ENCODE measurements around the gene ENOX1.

Gene ENOX1

GRCh38 chr13:43343645-43344044 lies 443.1 kb downstream of the ENOX1 start:
- intact Hi-C loops (cut with DNase I): no loop called here
- DNase-seq: no peak

- intact Hi-C loops (cut with DNase I): no loop called here
- no peak for DNase-seq
Measured at GRCh38 chr13:43339805-43340550, 446.8 kb downstream of the ENOX1 start.

- no peak for DNase-seq
- intact Hi-C loops (cut with DNase I): no loop called here
Measured at GRCh38 chr13:43339145-43339804, 447.5 kb downstream of the ENOX1 start.

GRCh38 chr13:43335764-43336163 lies 451.0 kb downstream of the ENOX1 start:
- intact Hi-C loops (cut with DNase I): no loop called here
- no peak for DNase-seq

GRCh38 chr13:43333176-43333575 lies 453.6 kb downstream of the ENOX1 start:
- DNase-seq: no peak
- intact Hi-C loops (cut with DNase I): no loop called here

GRCh38 chr13:43331672-43332071 lies 455.1 kb downstream of the ENOX1 start:
- intact Hi-C loops (cut with DNase I): no loop called here
- peak in 7 of 10 donors; percentile 18 to 88 (median 46) for DNase-seq

- DNase-seq: no peak
- intact Hi-C loops (cut with DNase I): no loop called here
Measured at GRCh38 chr13:43329702-43330101, 457.1 kb downstream of the ENOX1 start.

GRCh38 chr13:43328907-43329306 lies 457.9 kb downstream of the ENOX1 start:
- intact Hi-C loops (cut with DNase I): no loop called here
- DNase-seq: no peak

GRCh38 chr13:43326100-43326499 lies 460.7 kb downstream of the ENOX1 start:
- peak in 8 of 10 donors; percentile 20 to 88 (median 40) for DNase-seq
- intact Hi-C loops (cut with DNase I): no loop called here

- DNase-seq: no peak
- intact Hi-C loops (cut with DNase I): no loop called here
Measured at GRCh38 chr13:43325636-43326035, 461.1 kb downstream of the ENOX1 start.

- intact Hi-C loops (cut with DNase I): no loop called here
- no peak for DNase-seq
Measured at GRCh38 chr13:43324129-43324528, 462.6 kb downstream of the ENOX1 start.

GRCh38 chr13:43319617-43320444 lies 466.9 kb downstream of the ENOX1 start:
- intact Hi-C loops (cut with DNase I): no loop called here
- no peak for DNase-seq

GRCh38 chr13:43316946-43317353 lies 469.8 kb downstream of the ENOX1 start:
- intact Hi-C loops (cut with DNase I): no loop called here
- DNase-seq: peak in 3 of 10 donors; percentile 27 to 43 (median 41)

GRCh38 chr13:43316281-43316680 lies 470.5 kb downstream of the ENOX1 start:
- no peak for DNase-seq
- intact Hi-C loops (cut with DNase I): no loop called here

GRCh38 chr13:43315522-43315921 lies 471.2 kb downstream of the ENOX1 start:
- intact Hi-C loops (cut with DNase I): no loop called here

GRCh38 chr13:43309311-43309710 lies 477.5 kb downstream of the ENOX1 start:
- intact Hi-C loops (cut with DNase I): loop anchor here (5.0 kb wide), 1 partner anchor 388 kb away; no protein-coding TSS in a partner anchor
- no peak for DNase-seq

More at GRCh38 chr13:43315522-43315921, 471.2 kb downstream of the ENOX1 start:
- no peak for DNase-seq

- intact Hi-C loops (cut with DNase I): loop anchor here (5.0 kb wide), 1 partner anchor 389 kb away; no protein-coding TSS in a partner anchor
- peak in 8 of 10 donors; percentile 45 to 94 (median 63) for DNase-seq
Measured at GRCh38 chr13:43307921-43308433, 478.8 kb downstream of the ENOX1 start.

GRCh38 chr13:43307221-43307920 lies 479.4 kb downstream of the ENOX1 start:
- DNase-seq: no peak
- intact Hi-C loops (cut with DNase I): loop anchor here (5.0 kb wide), 1 partner anchor 390 kb away; no protein-coding TSS in a partner anchor

GRCh38 chr13:43306372-43306771 lies 480.4 kb downstream of the ENOX1 start:
- intact Hi-C loops (cut with DNase I): loop anchor here (5.0 kb wide), 1 partner anchor 391 kb away; no protein-coding TSS in a partner anchor
- no peak for DNase-seq

GRCh38 chr13:43305416-43305815 lies 481.4 kb downstream of the ENOX1 start:
- intact Hi-C loops (cut with DNase I): loop anchor here (5.0 kb wide), 1 partner anchor 392 kb away; no protein-coding TSS in a partner anchor
- no peak for DNase-seq

Measured in posterior cingulate gyrus (tissue), 11 donors.